BLaER1 treated with 17β-estradiol and CSF1 and Interleukin-3, amounts not matched to agents 10 nM and 100 nM (cell line): ENCODE measurements around the gene CPLX3.
"Not testable (repeated sequence)": the region's sequence is repeated elsewhere in the genome, so short reads cannot be mapped to it uniquely, and the experiment has no call there.

Source experiments
- H3K27ac ChIP-seq, 11 experiments: shearing (Covaris generic); formaldehyde crosslinking; 2 replicates each; pipeline ENCODE4 v1.8.1; 2022
- H3K27me3 ChIP-seq, 11 experiments: shearing (Covaris generic); formaldehyde crosslinking; 2 replicates each; pipeline ENCODE4 v1.8.1; 2022
- H3K36me3 ChIP-seq, 11 experiments: shearing (Covaris generic); formaldehyde crosslinking; 2 replicates each; pipeline ENCODE4 v1.8.1; 2022
- H3K4me1 ChIP-seq, 10 experiments: shearing (Covaris generic); formaldehyde crosslinking; 2 replicates each; pipeline ENCODE4 v1.8.1; 2022
- H3K4me2 ChIP-seq, 11 experiments: shearing (Covaris generic); formaldehyde crosslinking; 2 replicates each; pipeline ENCODE4 v1.8.1; 2022
- H3K4me3 ChIP-seq, 10 experiments: shearing (Covaris generic); formaldehyde crosslinking; 2 replicates each; pipeline ENCODE4 v1.8.1; 2022
- H3K9ac ChIP-seq, 11 experiments: shearing (Covaris generic); formaldehyde crosslinking; 2 replicates each; pipeline ENCODE4 v1.8.1; 2022
- H3K9me3 ChIP-seq, 11 experiments: shearing (Covaris generic); formaldehyde crosslinking; replicated peaks in 1 of 11; 2 replicates each; pipeline ENCODE4 v1.8.1; 2022
- H4K20me1 ChIP-seq, 11 experiments: shearing (Covaris generic); formaldehyde crosslinking; 2 replicates each; pipeline ENCODE4 v1.8.1; 2022
- Cebpa-rat ChIP-seq, 11 experiments: shearing (Covaris generic); IDR thresholded peaks; 2 replicates each; pipeline ENCODE4 v1.8.1; 2022

CPLX3 gene

GRCh38 chr15:74781431-74782258 lies 44.8 kb upstream of the CPLX3 start, which contains the start of gene CSK:
TSS of gene CSK (plus strand) at chr15:74782080. CDS start at chr15:74798298, 16,218 bp downstream.
- Histone ChIP-seq H4K20me1 (peaks cover 17 to 43% (median 39%) of the 10 kb centered on the region in 11 experiments; a peak in 21 of 22 replicates), H3K4me1 (peaks cover 75 to 92% (median 84%) of the 10 kb centered on the region in 10 experiments), H3K27ac (peak within 1 kb of the TSS; percentile 98 to 100 (median 100)), H3K9ac (peak within 1 kb of the TSS; percentile 98 to 100 (median 99)), H3K36me3 (peaks cover 0 to 25% (median 10%) of the 10 kb centered on the region in 11 experiments; a peak in 12 of 22 replicates), H3K4me2 (peak within 1 kb of the TSS; percentile 97 to 100 (median 100)), H3K4me3 (peak within 1 kb of the TSS; percentile 76 to 92 (median 82)), H3K9me3 (no peaks in the 10 kb centered on the region), H3K27me3 (no peaks in the 10 kb centered on the region)
- no peak for TF ChIP-seq Cebpa-rat (IDR thresholded peaks at IDR 0.05)

GRCh38 chr15:74782259-74783071 lies 44.0 kb upstream of the CPLX3 start:
- Histone ChIP-seq H3K9me3 (no peaks in the 10 kb centered on the region), H3K27ac (peak overlapping the region; percentile 98 to 100 (median 100)), H3K4me3 (peak overlapping the region; percentile 76 to 92 (median 82)), H4K20me1 (peaks cover 19 to 50% (median 46%) of the 10 kb centered on the region in 11 experiments; a peak in 21 of 22 replicates), H3K4me1 (peaks cover 73 to 91% (median 83%) of the 10 kb centered on the region in 10 experiments), H3K36me3 (peaks cover 0 to 25% (median 10%) of the 10 kb centered on the region in 11 experiments; a peak in 12 of 22 replicates), H3K9ac (peak overlapping the region; percentile 98 to 100 (median 99)), H3K27me3 (no peaks in the 10 kb centered on the region), H3K4me2 (peak overlapping the region; percentile 97 to 100 (median 100))
- TF ChIP-seq Cebpa-rat (IDR thresholded peaks at IDR 0.05) = no peak

GRCh38 chr15:74783072-74783807 lies 43.2 kb upstream of the CPLX3 start:
- peaks cover 69 to 91% (median 82%) of the 10 kb centered on the region in 10 experiments for H3K4me1 ChIP-seq
- peak overlapping the region; percentile 76 to 92 (median 82) for H3K4me3 ChIP-seq
- peak overlapping the region; percentile 98 to 100 (median 100) for H3K27ac ChIP-seq
- no peak for TF ChIP-seq Cebpa-rat (IDR thresholded peaks at IDR 0.05)
- H3K27me3 ChIP-seq = no peaks in the 10 kb centered on the region
- peaks cover 0 to 25% (median 10%) of the 10 kb centered on the region in 11 experiments; a peak in 12 of 22 replicates for H3K36me3 ChIP-seq
- H3K9ac ChIP-seq = peak overlapping the region; percentile 98 to 100 (median 99)
- H3K9me3 ChIP-seq = no peaks in the 10 kb centered on the region
- H4K20me1 ChIP-seq = peaks cover 22 to 57% (median 50%) of the 10 kb centered on the region in 11 experiments; a peak in 21 of 22 replicates
- peak overlapping the region; percentile 97 to 100 (median 100) for H3K4me2 ChIP-seq

- Histone ChIP-seq H3K4me1 (peaks cover 69 to 91% (median 82%) of the 10 kb centered on the region in 10 experiments), H3K27ac (peak overlapping the region; percentile 98 to 100 (median 100)), H3K36me3 (peaks cover 0 to 25% (median 10%) of the 10 kb centered on the region in 11 experiments; a peak in 12 of 22 replicates), H3K9me3 (no peaks in the 10 kb centered on the region), H3K4me2 (peak overlapping the region; percentile 97 to 100 (median 100)), H3K27me3 (no peaks in the 10 kb centered on the region), H4K20me1 (peaks cover 25 to 63% (median 55%) of the 10 kb centered on the region in 11 experiments; a peak in 21 of 22 replicates), H3K4me3 (peak overlapping the region; percentile 76 to 92 (median 82)), H3K9ac (peak overlapping the region; percentile 98 to 100 (median 99))
- TF ChIP-seq Cebpa-rat (IDR thresholded peaks at IDR 0.05) = no peak
Measured at GRCh38 chr15:74783808-74784175, 42.6 kb upstream of the CPLX3 start.

- peaks cover 0 to 29% (median 10%) of the 10 kb centered on the region in 11 experiments; a peak in 13 of 22 replicates for H3K36me3 ChIP-seq
- peak overlapping the region; percentile 76 to 92 (median 82) for H3K4me3 ChIP-seq
- peaks cover 25 to 71% (median 64%) of the 10 kb centered on the region in 11 experiments; a peak in 21 of 22 replicates for H4K20me1 ChIP-seq
- peak overlapping the region; percentile 98 to 100 (median 100) for H3K27ac ChIP-seq
- peaks cover 69 to 91% (median 82%) of the 10 kb centered on the region in 10 experiments for H3K4me1 ChIP-seq
- no peaks in the 10 kb centered on the region for H3K27me3 ChIP-seq
- H3K9ac ChIP-seq = peak overlapping the region; percentile 98 to 100 (median 99)
- H3K9me3 ChIP-seq = no peaks in the 10 kb centered on the region
- TF ChIP-seq Cebpa-rat (IDR thresholded peaks at IDR 0.05) = no peak
- peak overlapping the region; percentile 97 to 100 (median 100) for H3K4me2 ChIP-seq
Measured at GRCh38 chr15:74784426-74785193, 41.8 kb upstream of the CPLX3 start.

- no peaks in the 10 kb centered on the region for H3K27me3 ChIP-seq
- H3K36me3 ChIP-seq = peaks cover 0 to 31% (median 10%) of the 10 kb centered on the region in 11 experiments; a peak in 13 of 22 replicates
- H3K9me3 ChIP-seq = no peaks in the 10 kb centered on the region
- peak overlapping the region; percentile 98 to 100 (median 100); a peak in 21 of 22 replicates for H3K27ac ChIP-seq
- peak overlapping the region; percentile 97 to 100 (median 100) for H3K4me2 ChIP-seq
- peak overlapping the region; percentile 6 to 92 (median 82); a peak in 17 of 20 replicates for H3K4me3 ChIP-seq
- peaks cover 28 to 79% (median 72%) of the 10 kb centered on the region in 11 experiments; a peak in 21 of 22 replicates for H4K20me1 ChIP-seq
- peak overlapping the region; percentile 98 to 100 (median 99); a peak in 21 of 22 replicates for H3K9ac ChIP-seq
- peaks cover 69 to 91% (median 82%) of the 10 kb centered on the region in 10 experiments for H3K4me1 ChIP-seq
- no peak for TF ChIP-seq Cebpa-rat (IDR thresholded peaks at IDR 0.05)
Measured at GRCh38 chr15:74785194-74786032, 41.0 kb upstream of the CPLX3 start.

- Histone ChIP-seq H3K9ac (peak overlapping the region; percentile 55 to 100 (median 99); a peak in 21 of 22 replicates), H3K4me1 (peaks cover 69 to 91% (median 82%) of the 10 kb centered on the region in 10 experiments), H3K4me3 (peak overlapping the region in 8 of 10 experiments; percentile 19 to 92 (median 81); a peak in 13 of 20 replicates), H3K4me2 (peak overlapping the region; percentile 97 to 100 (median 100)), H4K20me1 (peaks cover 35 to 86% (median 78%) of the 10 kb centered on the region in 11 experiments; a peak in 21 of 22 replicates), H3K27ac (peak overlapping the region in 10 of 11 experiments; percentile 12 to 100 (median 96); a peak in 19 of 22 replicates), H3K36me3 (peaks cover 0 to 31% (median 10%) of the 10 kb centered on the region in 11 experiments; a peak in 13 of 22 replicates)
- H3K27me3 ChIP-seq, H3K9me3 ChIP-seq: not testable (repeated sequence)
Measured at GRCh38 chr15:74786081-74786480, 40.3 kb upstream of the CPLX3 start.
